Common myeloid progenitor, CD34-positive (primary cell): Measurements from ENCODE around the gene NR1H3.

Experiments used
- CTCF ChIA-PET: fragments of 350-600 bp; sonication (Branson Sonifier 250); formaldehyde crosslinking; loops from one replicate; lab custom pipeline; 2021; ENCODE audit warnings: antibody characterized with exemption; lab: Charles Lee
- POLR2A ChIA-PET: fragments of 350-600 bp; sonication (Branson Sonifier 250); formaldehyde crosslinking; loops from one replicate; lab custom pipeline; 2021; ENCODE audit warnings: antibody characterized with exemption; lab: Charles Lee
- DNase-seq, 3 donors: peaks; one replicate each; pipeline versions ENCODE4 v3.0.0 to v3.0.0-alpha.2; 2013
- H3K27ac ChIP-seq, 2 experiments: 1 replicate in 1 of 2; 2 replicates in 1 of 2; pipeline ENCODE4 v1.7.0; 2013; ENCODE audit warnings: inconsistent platforms in 2 of 2, low read length in 2 of 2, mild to moderate bottlenecking in 2 of 2, low read depth in 1 of 2, moderate library complexity in 1 of 2; ENCODE audit not compliant: severe bottlenecking in 2 of 2, insufficient read depth in 1 of 2, poor library complexity in 1 of 2
- H3K27me3 ChIP-seq, 5 experiments: replicated peaks in 2 of 5; 1 replicate in 3 of 5; 2 replicates in 2 of 5; pipeline versions ENCODE4 v1.6.1 to v1.7.0; 2013; ENCODE audit warnings: low read length in 4 of 5, mild to moderate bottlenecking in 2 of 5, moderate library complexity in 2 of 5, inconsistent platforms in 1 of 5; ENCODE audit not compliant: insufficient read depth in 5 of 5, control insufficient read depth in 4 of 5
- H3K36me3 ChIP-seq, 4 experiments: 1 replicate in 2 of 4; 2 replicates in 2 of 4; pipeline versions ENCODE4 v1.6.1 to v1.7.0; 2013; ENCODE audit warnings: low read length in 3 of 4, control low read depth in 1 of 4, mild to moderate bottlenecking in 1 of 4; ENCODE audit not compliant: control insufficient read depth in 4 of 4, insufficient read depth in 4 of 4
- H3K4me1 ChIP-seq, 4 experiments: 1 replicate in 3 of 4; 2 replicates in 1 of 4; pipeline versions ENCODE4 v1.6.1 to v1.7.1; 2013; ENCODE audit warnings: low read length in 3 of 4, mild to moderate bottlenecking in 3 of 4, control low read depth in 1 of 4, inconsistent platforms in 1 of 4, moderate library complexity in 1 of 4; ENCODE audit not compliant: control insufficient read depth in 4 of 4, insufficient read depth in 4 of 4; ENCODE audit errors: control extremely low read depth in 1 of 4
- H3K4me3 ChIP-seq, 7 experiments: 1 replicate in 4 of 7; 2 replicates in 3 of 7; pipeline versions ENCODE4 v1.5.1 to v1.7.0; 2013; ENCODE audit warnings: mild to moderate bottlenecking in 7 of 7, low read length in 6 of 7, moderate library complexity in 6 of 7, inconsistent platforms in 2 of 7, low read depth in 2 of 7, control low read depth in 1 of 7; ENCODE audit not compliant: insufficient read depth in 4 of 7, control insufficient read depth in 1 of 7; ENCODE audit errors: extremely low read depth in 1 of 7
- H3K9me3 ChIP-seq, 5 experiments: 1 replicate in 4 of 5; 2 replicates in 1 of 5; pipeline versions ENCODE4 v1.6.1 to v1.7.1; 2013; ENCODE audit warnings: low read length in 4 of 5, mild to moderate bottlenecking in 2 of 5, inconsistent platforms in 1 of 5, low read depth in 1 of 5, moderate library complexity in 1 of 5; ENCODE audit not compliant: control insufficient read depth in 4 of 5, insufficient read depth in 2 of 5; ENCODE audit errors: control extremely low read depth in 1 of 5
- WGBS: methylation state at CpG from one replicate; pipeline ENCODE4 v1.1.5; 2013; ENCODE audit not compliant: insufficient coverage; 5-methylcytosine and 5-hydroxymethylcytosine counted together

The NR1H3 gene

DNA sequence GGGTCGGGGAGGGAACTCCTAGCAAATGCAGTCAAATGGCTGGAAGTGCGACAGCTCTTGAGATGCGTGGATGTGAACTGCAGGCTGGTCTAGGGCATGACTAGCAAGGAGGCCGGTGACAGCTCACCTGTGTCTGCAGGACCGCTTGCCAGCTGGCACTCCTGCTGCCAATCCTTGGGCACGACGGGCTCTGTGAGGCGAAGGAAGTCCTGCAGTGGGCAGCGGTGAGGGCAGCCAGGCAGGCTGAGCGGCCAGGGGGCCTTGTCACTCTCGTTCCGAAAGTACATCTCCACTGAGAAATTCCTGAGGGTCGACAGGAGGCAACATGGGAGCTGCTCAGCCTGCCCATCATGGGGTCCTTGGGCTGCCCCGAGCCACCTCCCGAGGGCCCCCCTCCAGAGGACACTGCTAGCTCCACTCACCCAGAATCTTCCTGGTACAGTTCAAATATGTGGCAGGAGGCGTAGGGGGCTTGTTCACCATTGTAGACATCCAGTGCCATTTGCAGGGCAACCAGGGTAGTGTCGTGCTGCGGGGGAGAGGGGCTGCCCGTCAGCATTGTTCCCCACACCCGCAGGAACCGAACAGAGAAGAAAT is 15.1 kb upstream of the NR1H3 start:
- Histone ChIP-seq H3K4me1 (peaks cover under 1 to 6% (median under 1%) of the 10 kb centered on the region in 4 experiments), H3K36me3 (peaks cover 21 to 78% (median 57%) of the 10 kb centered on the region in 4 experiments), H3K27ac (no peak overlapping the region), H3K27me3 (no peaks in the 10 kb centered on the region), H3K9me3 (no peaks in the 10 kb centered on the region), H3K4me3 (no peak overlapping the region)
- ChIA-PET POLR2A (no interaction called here), CTCF (interaction anchor here (1.5 to 2.1 kb wide), 4 partner anchors 9 to 26 kb away, joined by 4 to 10 read pairs (median 5); no protein-coding TSS in a partner anchor)
- DNase-seq = no peak
- WGBS = 94% methylated on average over 20 of the region's 21 CpGs

GRCh38 chr11:47243454-47243853 is 14.3 kb upstream of the NR1H3 start:
- no peak overlapping the region for H3K4me3 ChIP-seq
- no peaks in the 10 kb centered on the region for H3K9me3 ChIP-seq
- CTCF ChIA-PET = interaction anchor here (1.5 to 9.7 kb wide), 3 partner anchors 9 to 19 kb away, joined by 4 to 145 read pairs (median 5); partner anchors contain the start of gene NR1H3
- POLR2A ChIA-PET = no interaction called here
- 96% methylated on average over 4 of the region's 4 CpGs for WGBS
- H3K4me1 ChIP-seq = peaks cover 6 to 13% (median 8%) of the 10 kb centered on the region in 4 experiments
- H3K36me3 ChIP-seq = peaks cover 21 to 72% (median 52%) of the 10 kb centered on the region in 4 experiments
- no peak overlapping the region for H3K27ac ChIP-seq
- DNase-seq = no peak
- H3K27me3 ChIP-seq = no peaks in the 10 kb centered on the region

GRCh38 chr11:47244448-47245350 is 13.1 kb upstream of the NR1H3 start:
- 91% methylated on average over 19 of the region's 23 CpGs for WGBS
- CTCF ChIA-PET = interaction anchor here (1.0 to 9.7 kb wide), 3 partner anchors 11 to 18 kb away, joined by 3 to 145 read pairs (median 5); partner anchors contain the start of gene NR1H3
- H3K4me1 ChIP-seq = peaks cover 11 to 21% (median 14%) of the 10 kb centered on the region in 4 experiments

GRCh38 chr11:47245611-47246357 is 12.0 kb upstream of the NR1H3 start:
- H3K4me1 ChIP-seq = peaks cover 11 to 21% (median 15%) of the 10 kb centered on the region in 4 experiments
- H3K9me3 ChIP-seq = no peaks in the 10 kb centered on the region
- no peak overlapping the region for H3K4me3 ChIP-seq
- ChIA-PET CTCF (interaction anchor here (4.0 to 9.7 kb wide), 2 partner anchors 10 to 17 kb away, joined by 62 to 145 read pairs; partner anchors contain the start of gene NR1H3), POLR2A (no interaction called here)
- H3K27me3 ChIP-seq = no peaks in the 10 kb centered on the region
- H3K27ac ChIP-seq = no peak overlapping the region
- peaks cover 17 to 50% (median 36%) of the 10 kb centered on the region in 4 experiments for H3K36me3 ChIP-seq
- no peak for DNase-seq
- WGBS = 96% methylated on average over 5 of the region's 11 CpGs

More at GRCh38 chr11:47244448-47245350, 13.1 kb upstream of the NR1H3 start:
- H3K9me3 ChIP-seq = no peaks in the 10 kb centered on the region
- peaks cover 19 to 60% (median 43%) of the 10 kb centered on the region in 4 experiments for H3K36me3 ChIP-seq
- H3K4me3 ChIP-seq = no peak overlapping the region
- POLR2A ChIA-PET = no interaction called here
- no peak overlapping the region for H3K27ac ChIP-seq
- no peaks in the 10 kb centered on the region for H3K27me3 ChIP-seq
- no peak for DNase-seq

GRCh38 chr11:47247502-47247901 is 10.3 kb upstream of the NR1H3 start:
- 97% methylated on average over 4 of the region's 5 CpGs for WGBS
- peaks cover 11 to 21% (median 15%) of the 10 kb centered on the region in 4 experiments for H3K4me1 ChIP-seq
- H3K36me3 ChIP-seq = peaks cover 11 to 34% (median 22%) of the 10 kb centered on the region in 4 experiments
- H3K27me3 ChIP-seq = no peaks in the 10 kb centered on the region
- DNase-seq = no peak
- peak overlapping the region in 4 of 7 experiments; percentile 75 to 99 (median 95) for H3K4me3 ChIP-seq
- ChIA-PET CTCF (interaction anchor here (1.0 to 9.7 kb wide), 8 partner anchors 12 to 61 kb away, joined by 3 to 145 read pairs (median 7); partner anchors contain the start of genes DDB2 and NR1H3), POLR2A (interaction anchor here (0.8 to 1.8 kb wide), 4 partner anchors 12 to 33 kb away, joined by 3 to 9 read pairs (median 4); partner anchors contain the start of gene DDB2)
- H3K27ac ChIP-seq = no peak overlapping the region
- no peaks in the 10 kb centered on the region for H3K9me3 ChIP-seq

- Histone ChIP-seq H3K36me3 (peaks cover 10 to 26% (median 16%) of the 10 kb centered on the region in 4 experiments), H3K4me3 (peak overlapping the region; percentile 75 to 99 (median 94)), H3K27me3 (no peaks in the 10 kb centered on the region), H3K27ac (peak overlapping the region; percentile 94 to 97), H3K9me3 (no peaks in the 10 kb centered on the region), H3K4me1 (peaks cover 11 to 21% (median 15%) of the 10 kb centered on the region in 4 experiments)
- WGBS = 0% methylated on average over 3 of the region's 7 CpGs
- peak in 1 of 3 donors; percentile 28 for DNase-seq
- CTCF ChIA-PET = interaction anchor here (0.8 to 9.7 kb wide), 14 partner anchors 12 to 163 kb away, joined by 3 to 145 read pairs (median 4); partner anchors contain the start of genes DDB2 and NR1H3
- POLR2A ChIA-PET = interaction anchor here (1.0 to 1.8 kb wide), 7 partner anchors 11 to 34 kb away, joined by 3 to 9 read pairs (median 4); partner anchors contain the start of genes DDB2 and MADD
These were observed 9.5 kb upstream of the NR1H3 start for GRCh38 chr11:47248304-47248663.
